ES-I3 (cell line): ENCODE results near the gene FAM237A.
A peak's percentile ranks its signal among the peaks of the same experiment; 100 is the strongest.

Experiments
- H3K36me3 ChIP-seq: 2 replicates; pipeline ENCODE4 v1.6.1; 2013; ENCODE audit warnings: mild to moderate bottlenecking, low read length, control low read depth, moderate library complexity; ENCODE audit not compliant: insufficient read depth
- H3K4me1 ChIP-seq: 2 replicates; pipeline ENCODE4 v1.6.1; 2013; ENCODE audit warnings: mild to moderate bottlenecking, control low read depth, low read length; ENCODE audit not compliant: insufficient read depth
- H3K9ac ChIP-seq: 2 replicates; pipeline ENCODE4 v1.6.1; 2013; ENCODE audit warnings: low read depth, mild to moderate bottlenecking, low read length, moderate library complexity
- H3K9me3 ChIP-seq: 2 replicates; pipeline ENCODE4 v1.6.1; 2013; ENCODE audit warnings: mild to moderate bottlenecking, low read length, moderate library complexity; ENCODE audit not compliant: control insufficient read depth, insufficient read depth

The FAM237A gene

DNA sequence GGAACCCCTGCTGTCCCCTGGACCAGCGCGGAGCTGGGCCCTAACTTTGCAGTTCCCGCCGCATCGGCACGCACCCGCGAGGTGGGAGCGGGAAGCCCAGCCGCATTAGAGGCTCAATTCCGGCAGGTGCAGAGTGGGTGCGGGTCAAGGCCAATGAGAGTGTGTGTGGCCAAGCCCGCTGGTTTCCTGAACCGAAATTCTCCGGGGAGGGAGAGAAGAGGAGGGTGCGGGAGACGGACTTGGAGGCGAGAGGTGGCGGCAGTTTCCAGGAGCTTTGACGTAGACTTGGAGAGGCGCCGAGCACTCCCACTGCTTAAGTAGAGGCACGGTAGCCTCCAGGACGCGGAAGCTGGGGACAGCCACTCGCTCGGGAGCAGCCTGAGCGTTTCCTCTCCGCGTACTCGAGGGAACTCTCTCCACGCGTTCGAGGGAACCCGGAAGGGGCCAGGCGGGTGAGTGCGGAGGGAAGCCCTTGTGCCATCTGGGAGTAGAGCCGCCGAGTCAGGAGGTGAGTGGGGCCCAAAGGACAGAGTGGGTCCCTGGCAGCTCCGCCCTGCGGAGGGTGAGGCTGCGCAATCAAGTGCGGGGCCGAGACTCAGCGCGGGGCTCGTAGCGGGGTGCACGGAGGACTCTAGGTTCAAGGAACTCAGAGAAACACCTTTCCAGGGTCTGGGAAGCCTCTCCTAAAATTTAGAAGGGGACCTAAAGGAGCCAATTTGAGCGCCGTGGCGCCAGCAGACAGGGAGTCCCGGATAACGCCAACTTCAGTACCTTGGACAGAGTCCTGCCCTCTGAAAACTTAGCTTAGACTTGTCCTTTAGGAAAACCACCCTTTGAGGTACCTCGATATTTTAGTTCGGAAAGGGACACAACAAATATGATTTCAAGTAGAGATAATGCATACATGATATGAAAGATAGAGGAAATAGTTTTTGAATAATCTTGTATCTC lies at the start of gene FAM237A:
Gene FAM237A (plus strand): TSS at position 413 of the 951 bp plus-strand sequence. CDS start 1,750 bp downstream, outside the sequence.
- H3K9ac ChIP-seq = peak within 1 kb of the TSS; percentile 46; the same call in 1 of the 2 replicates
- no peaks in the 10 kb centered on the region for H3K9me3 ChIP-seq
- H3K36me3 ChIP-seq = no peaks in the 10 kb centered on the region
- no peaks in the 10 kb centered on the region for H3K4me1 ChIP-seq

DNA sequence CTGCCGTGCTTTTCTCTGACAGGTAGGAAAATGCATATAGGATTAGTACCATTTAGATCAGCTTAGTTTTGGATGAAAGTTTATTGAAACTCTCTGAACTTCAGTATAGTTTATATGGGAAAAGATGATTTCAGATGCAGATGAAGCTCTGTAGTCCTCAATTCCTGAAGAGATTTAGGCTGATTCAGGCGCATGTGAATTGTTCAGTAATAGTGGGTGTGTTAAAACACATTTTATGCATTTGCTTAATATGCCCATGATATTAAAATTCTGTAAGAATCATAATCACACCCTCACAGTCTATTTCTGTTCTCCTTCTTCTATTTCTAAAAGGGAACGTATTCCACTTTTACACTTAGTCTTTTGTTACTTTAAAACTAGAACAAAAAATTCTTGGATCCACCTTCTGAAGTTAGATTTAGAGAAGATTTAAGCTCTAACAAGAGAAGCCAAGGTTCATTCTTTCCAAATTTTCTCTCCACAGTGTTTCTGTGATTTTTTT lies 44.5 kb upstream of the FAM237A start:
- no peak overlapping the region for H3K9ac ChIP-seq
- no peaks in the 10 kb centered on the region for H3K9me3 ChIP-seq
- no peaks in the 10 kb centered on the region for H3K36me3 ChIP-seq
- no peaks in the 10 kb centered on the region for H3K4me1 ChIP-seq

DNA sequence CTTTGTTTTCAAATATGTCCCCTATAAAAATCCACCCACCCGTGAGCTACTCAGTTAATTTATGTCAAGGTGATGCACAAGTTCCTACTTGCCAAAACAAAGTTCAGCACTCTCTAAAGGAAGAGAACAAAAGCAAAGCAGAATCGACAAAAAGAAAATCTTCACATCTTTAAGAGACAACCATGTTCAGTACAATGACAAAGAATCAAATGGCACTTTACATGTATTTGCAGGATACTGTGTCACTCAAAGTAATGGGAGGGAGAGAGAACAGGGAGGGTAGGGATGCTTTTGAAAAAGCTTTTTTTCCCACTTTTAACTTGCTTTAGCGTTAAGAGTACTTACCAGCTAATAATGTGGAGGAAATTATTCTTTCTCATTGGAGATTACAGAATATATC lies 39.0 kb upstream of the FAM237A start:
- no peaks in the 10 kb centered on the region for H3K36me3 ChIP-seq
- H3K9me3 ChIP-seq = no peaks in the 10 kb centered on the region
- no peaks in the 10 kb centered on the region for H3K4me1 ChIP-seq
- H3K9ac ChIP-seq = no peak overlapping the region

DNA sequence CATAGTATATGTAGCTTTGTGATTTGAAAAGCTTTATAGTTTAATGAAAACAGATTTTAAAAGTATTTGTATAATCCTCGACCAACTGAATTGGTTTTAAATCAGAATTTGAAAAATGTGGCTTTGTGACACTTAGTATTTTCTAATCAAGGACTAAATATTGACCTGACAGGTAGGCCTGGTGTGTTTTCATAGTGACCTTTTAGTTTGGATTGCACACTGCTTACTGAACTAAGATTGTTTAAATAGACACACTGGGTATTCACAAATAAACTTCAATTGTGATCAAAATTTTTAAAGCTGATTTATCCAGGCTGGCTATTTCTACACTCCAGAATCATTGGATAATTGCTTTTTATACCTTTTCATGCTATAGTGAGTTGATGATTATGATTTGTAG lies 31.8 kb upstream of the FAM237A start:
- no peaks in the 10 kb centered on the region for H3K9me3 ChIP-seq
- H3K9ac ChIP-seq = no peak overlapping the region
- H3K4me1 ChIP-seq = peaks cover 7% of the 10 kb centered on the region; the same call in 1 of the 2 replicates
- no peaks in the 10 kb centered on the region for H3K36me3 ChIP-seq

DNA sequence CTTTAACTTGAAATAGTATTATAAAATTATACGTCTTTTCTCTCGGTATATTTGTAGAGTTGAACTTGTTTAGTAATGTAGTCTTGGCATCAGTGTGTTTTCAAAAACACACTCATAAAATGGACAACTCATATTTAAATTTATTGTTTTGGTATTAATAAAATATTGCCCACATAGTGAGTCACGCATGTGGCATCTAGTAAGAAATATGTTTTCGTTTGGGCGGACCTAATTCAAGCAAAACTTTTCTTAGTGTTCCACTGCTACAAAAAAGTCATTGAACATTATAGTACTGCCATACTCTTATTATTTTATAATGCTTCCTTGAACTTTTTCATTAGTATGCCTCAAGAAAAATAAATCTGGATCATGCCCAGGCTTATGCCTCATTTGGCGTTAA lies 31.1 kb upstream of the FAM237A start:
- peaks cover 13% of the 10 kb centered on the region for H3K4me1 ChIP-seq
- H3K9ac ChIP-seq = no peak overlapping the region
- H3K9me3 ChIP-seq = no peaks in the 10 kb centered on the region
- no peaks in the 10 kb centered on the region for H3K36me3 ChIP-seq

DNA sequence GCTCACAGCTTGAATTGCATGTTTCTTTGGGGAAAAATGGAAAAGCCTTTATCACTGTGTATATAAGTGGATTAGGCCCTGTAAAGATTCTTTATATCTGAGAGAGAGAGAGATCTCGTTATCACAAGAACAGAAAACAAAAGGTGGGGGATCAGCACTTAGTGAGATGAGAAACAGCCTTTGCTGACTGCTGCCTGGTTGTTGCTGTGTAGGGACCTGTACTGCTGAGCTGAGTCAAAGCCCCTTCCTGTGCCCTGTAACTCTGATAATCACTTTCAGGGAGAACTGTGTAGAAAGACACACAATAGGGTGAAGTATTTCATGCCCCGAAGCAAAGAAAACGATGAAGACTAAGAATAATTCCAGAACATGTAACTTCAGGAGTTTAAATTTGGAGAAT lies 30.6 kb upstream of the FAM237A start:
- H3K9ac ChIP-seq = no peak overlapping the region
- peaks cover 13% of the 10 kb centered on the region for H3K4me1 ChIP-seq
- no peaks in the 10 kb centered on the region for H3K36me3 ChIP-seq
- no peaks in the 10 kb centered on the region for H3K9me3 ChIP-seq

DNA sequence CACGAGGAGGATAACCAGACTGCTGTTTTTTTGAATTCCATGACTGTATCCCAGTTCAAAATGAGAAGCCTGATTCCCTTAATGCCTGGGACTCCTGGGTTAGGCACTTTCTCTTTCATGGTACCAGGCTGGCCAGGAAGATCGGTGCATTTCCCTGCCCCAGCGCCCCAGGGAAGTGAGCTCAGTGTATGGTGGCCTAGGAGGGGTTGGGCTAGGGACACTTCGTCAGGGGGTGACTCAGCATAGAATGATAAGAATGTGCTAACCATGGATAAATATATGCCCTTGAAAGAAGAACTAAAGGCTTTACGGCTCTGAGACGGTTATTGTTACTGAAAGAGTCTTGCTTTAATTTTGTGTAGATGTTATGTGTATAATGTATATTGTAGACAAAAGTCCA lies 27.5 kb upstream of the FAM237A start:
- H3K4me1 ChIP-seq = peaks cover 13% of the 10 kb centered on the region
- no peak overlapping the region for H3K9ac ChIP-seq
- no peaks in the 10 kb centered on the region for H3K36me3 ChIP-seq
- H3K9me3 ChIP-seq = no peaks in the 10 kb centered on the region

DNA sequence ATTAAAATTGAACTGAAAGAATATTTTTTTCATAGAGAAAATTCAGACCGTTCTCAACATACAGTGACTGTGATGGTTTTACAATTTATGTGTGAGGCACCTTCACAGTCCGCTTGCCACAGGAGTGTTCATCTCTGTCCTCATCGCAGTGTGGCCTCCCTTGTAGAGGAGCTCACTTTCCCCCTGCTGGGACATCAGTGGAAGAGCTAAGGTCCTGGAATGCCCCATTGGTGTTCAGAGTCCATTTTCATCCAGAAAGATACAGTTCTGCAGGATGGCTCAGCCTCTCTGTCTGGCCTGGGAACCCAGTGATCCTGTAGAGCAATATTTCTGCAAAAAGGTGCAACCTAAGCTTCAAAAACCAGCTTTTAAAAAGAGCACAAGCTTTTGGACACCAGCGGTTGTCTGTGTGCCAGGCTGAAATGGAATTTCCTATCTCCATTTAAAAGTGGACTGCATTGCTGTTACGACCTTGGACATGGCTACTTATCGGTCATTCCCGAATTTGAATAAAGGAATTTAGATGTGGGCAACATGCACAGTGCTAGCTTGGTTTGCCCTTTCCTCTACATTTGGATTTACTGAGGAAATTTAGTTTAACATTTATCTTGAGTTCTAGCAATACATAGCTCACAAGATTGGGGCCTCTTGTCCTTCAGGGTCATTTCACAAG lies 26.7 kb upstream of the FAM237A start:
- Histone ChIP-seq H3K9me3 (no peaks in the 10 kb centered on the region), H3K36me3 (no peaks in the 10 kb centered on the region), H3K4me1 (peaks cover 13% of the 10 kb centered on the region), H3K9ac (no peak overlapping the region)

DNA sequence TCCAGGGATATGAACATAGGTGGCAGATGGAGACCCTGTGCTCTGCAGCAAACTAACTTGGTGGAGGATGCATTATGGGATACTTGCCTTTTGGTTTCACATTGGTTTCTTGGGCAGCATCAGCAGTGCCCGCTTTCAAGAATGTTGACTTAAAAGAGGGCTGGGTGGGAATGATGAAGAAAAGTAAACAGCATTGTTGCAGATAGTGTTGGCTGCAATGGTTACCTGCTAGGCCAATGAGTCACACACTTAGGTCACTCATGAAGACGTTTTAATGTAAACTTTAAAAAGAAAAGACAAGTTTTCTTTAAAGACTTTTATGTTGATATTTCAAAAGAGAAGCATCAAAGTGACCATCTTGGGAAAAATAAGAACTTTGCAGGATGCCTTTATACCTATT lies 26.1 kb upstream of the FAM237A start:
- no peaks in the 10 kb centered on the region for H3K36me3 ChIP-seq
- no peak overlapping the region for H3K9ac ChIP-seq
- H3K4me1 ChIP-seq = peaks cover 13% of the 10 kb centered on the region
- H3K9me3 ChIP-seq = no peaks in the 10 kb centered on the region

DNA sequence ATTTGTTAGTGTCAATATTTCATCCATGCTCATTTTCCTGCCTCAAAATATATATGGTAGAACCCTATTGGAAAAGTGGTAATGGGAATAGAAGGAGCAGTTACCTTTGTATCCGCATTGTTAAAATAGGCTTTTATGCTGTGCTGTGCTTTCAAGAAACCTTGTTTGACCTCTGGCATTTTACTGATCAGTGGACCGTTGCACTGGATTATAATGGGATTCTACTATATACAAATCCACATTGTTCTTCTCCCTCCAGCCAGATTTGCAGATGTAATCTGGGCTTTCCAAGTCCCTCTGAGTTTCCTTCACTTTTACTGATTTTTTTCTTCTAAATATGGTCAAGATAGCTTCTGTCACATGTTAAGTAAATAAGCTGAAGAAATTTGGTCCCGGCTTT lies 23.3 kb upstream of the FAM237A start:
- H3K9ac ChIP-seq = no peak overlapping the region
- peaks cover 13% of the 10 kb centered on the region for H3K4me1 ChIP-seq
- no peaks in the 10 kb centered on the region for H3K36me3 ChIP-seq
- H3K9me3 ChIP-seq = no peaks in the 10 kb centered on the region

DNA sequence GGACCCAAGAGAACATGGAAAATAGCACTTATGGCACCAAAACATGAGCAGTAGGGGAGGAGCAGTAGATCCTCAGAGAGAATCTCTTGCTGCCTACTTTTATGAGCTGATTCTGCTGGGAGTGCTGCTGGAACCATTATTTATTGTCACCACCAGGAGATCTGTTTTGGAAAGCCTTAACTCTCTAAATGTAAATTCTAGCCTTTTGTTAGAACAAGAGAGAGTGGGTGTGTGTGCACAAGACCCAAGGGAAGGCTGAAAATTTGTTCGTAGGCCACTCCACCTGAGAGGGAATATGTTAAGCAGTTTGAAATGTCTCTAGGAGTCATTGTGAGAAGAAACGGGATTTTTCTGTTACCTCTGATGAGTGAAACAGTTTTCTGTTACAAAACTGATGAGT lies 16.2 kb upstream of the FAM237A start:
- no peak overlapping the region for H3K9ac ChIP-seq
- no peaks in the 10 kb centered on the region for H3K9me3 ChIP-seq
- peaks cover 8% of the 10 kb centered on the region; the same call in 1 of the 2 replicates for H3K4me1 ChIP-seq
- no peaks in the 10 kb centered on the region for H3K36me3 ChIP-seq

DNA sequence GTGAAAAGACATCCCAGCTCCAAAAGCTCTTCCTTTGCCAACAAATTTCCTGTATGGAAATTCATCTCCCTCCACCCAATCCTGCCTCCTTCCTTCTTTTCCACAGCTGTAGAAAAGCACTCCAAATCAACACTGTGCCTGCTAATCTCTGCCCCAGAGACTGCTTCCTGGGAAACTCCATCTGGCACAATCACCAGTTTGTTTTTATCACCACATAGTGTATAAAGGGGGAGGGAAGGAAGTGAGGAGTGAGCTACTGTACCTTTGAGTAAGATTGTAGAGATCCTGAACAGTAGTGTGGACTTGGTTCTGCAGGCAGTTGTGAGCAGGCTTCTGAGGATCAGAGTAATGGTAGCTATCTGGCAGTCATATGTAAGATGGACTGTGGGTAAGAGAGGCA lies 14.7 kb upstream of the FAM237A start:
- no peaks in the 10 kb centered on the region for H3K36me3 ChIP-seq
- H3K9me3 ChIP-seq = no peaks in the 10 kb centered on the region
- no peak overlapping the region for H3K9ac ChIP-seq

DNA sequence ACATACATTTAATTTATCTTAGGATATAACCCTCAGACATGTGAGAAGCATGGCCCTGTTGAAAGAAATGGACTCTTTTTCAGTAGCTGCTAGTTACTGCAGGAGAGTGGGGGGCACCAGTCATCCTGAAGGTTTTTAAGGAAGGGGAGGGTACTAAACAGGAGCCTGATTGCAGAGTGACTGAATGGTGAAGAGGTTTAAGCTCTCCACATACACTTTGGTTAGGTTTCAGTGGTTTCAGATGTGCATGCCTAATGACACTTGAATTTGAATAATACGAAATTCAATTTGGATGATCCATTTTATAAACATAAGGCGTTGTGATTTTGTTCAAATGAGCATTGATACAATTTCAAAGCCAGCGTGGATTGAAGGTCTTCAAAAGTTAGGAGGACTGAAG lies 10.9 kb upstream of the FAM237A start:
- Histone ChIP-seq H3K9me3 (no peaks in the 10 kb centered on the region), H3K4me1 (peaks cover 7% of the 10 kb centered on the region; the same call in 1 of the 2 replicates), H3K36me3 (no peaks in the 10 kb centered on the region), H3K9ac (no peak overlapping the region)

More for the DNA sequence above, 14.7 kb upstream of the FAM237A start:
- H3K4me1 ChIP-seq = peaks cover 8% of the 10 kb centered on the region; the same call in 1 of the 2 replicates

DNA sequence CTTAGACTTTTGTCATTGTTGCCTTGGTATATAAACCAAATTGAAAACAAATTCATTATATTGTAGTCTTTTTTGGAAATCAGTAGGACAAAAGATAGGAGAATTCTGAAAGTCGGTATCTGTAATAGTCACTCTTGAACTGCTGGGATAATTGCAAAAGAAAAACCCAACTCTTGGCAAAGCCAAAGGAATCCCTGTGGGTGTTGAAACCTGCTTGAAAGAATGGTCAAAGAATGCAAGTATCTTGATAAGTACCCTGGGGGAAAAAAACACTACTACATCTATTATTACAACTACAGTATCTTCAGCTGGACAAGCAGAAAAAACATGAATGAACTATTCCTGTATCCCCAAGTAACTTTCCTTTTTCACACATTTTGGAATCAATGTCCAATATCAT lies 7.3 kb upstream of the FAM237A start:
- Histone ChIP-seq H3K9me3 (no peaks in the 10 kb centered on the region), H3K4me1 (no peaks in the 10 kb centered on the region; the same call in 1 of the 2 replicates), H3K9ac (no peak overlapping the region), H3K36me3 (no peaks in the 10 kb centered on the region)
